IPS-18a (cell line): ENCODE measurements around the gene PRADC1.
A peak's percentile ranks its signal among the peaks of the same experiment; 100 is the strongest.
"Not testable (repeated sequence)": the region's sequence is repeated elsewhere in the genome, so short reads cannot be mapped to it uniquely, and the experiment has no call there.

ENCODE experiments used
- H3K27ac ChIP-seq: one replicate; pipeline ENCODE4 v1.5.1; 2013; ENCODE audit warnings: low read length
- H3K27me3 ChIP-seq: one replicate; pipeline ENCODE4 v1.6.1; 2013; ENCODE audit warnings: mild to moderate bottlenecking, low read length; ENCODE audit not compliant: control insufficient read depth, insufficient read depth
- H3K36me3 ChIP-seq: one replicate; pipeline ENCODE4 v1.6.1; 2013; ENCODE audit warnings: low read depth, low read length; ENCODE audit not compliant: control insufficient read depth
- H3K4me1 ChIP-seq: one replicate; pipeline ENCODE4 v1.6.1; 2013; ENCODE audit warnings: low read depth, low read length; ENCODE audit not compliant: control insufficient read depth
- H3K4me3 ChIP-seq: one replicate; pipeline ENCODE4 v1.5.1; 2013; ENCODE audit warnings: low read length
- H3K9ac ChIP-seq: one replicate; pipeline ENCODE4 v1.6.1; 2013; ENCODE audit warnings: mild to moderate bottlenecking, low read length, moderate library complexity
- H3K9me3 ChIP-seq: one replicate; pipeline ENCODE4 v1.6.1; 2013; ENCODE audit warnings: low read depth, low read length; ENCODE audit not compliant: control insufficient read depth

PRADC1 gene

GRCh38 chr2:73210696-73211095 lies 22.3 kb downstream of the PRADC1 start:
- H3K9me3 ChIP-seq, result no peaks in the 10 kb centered on the region
- H3K27ac ChIP-seq, result no peak overlapping the region
- H3K4me3 ChIP-seq, result no peak overlapping the region
- H3K4me1 ChIP-seq, result peaks cover 8% of the 10 kb centered on the region
- no peaks in the 10 kb centered on the region for H3K36me3 ChIP-seq
- peaks cover 18% of the 10 kb centered on the region for H3K27me3 ChIP-seq
- H3K9ac ChIP-seq, result no peak overlapping the region

GRCh38 chr2:73210019-73210418 lies 23.0 kb downstream of the PRADC1 start:
- Histone ChIP-seq H3K9ac (no peak overlapping the region), H3K4me3 (no peak overlapping the region), H3K36me3 (no peaks in the 10 kb centered on the region), H3K9me3 (no peaks in the 10 kb centered on the region), H3K27me3 (peaks cover 25% of the 10 kb centered on the region), H3K27ac (no peak overlapping the region), H3K4me1 (peaks cover 4% of the 10 kb centered on the region)

- Histone ChIP-seq H3K27me3 (peaks cover 41% of the 10 kb centered on the region), H3K4me1 (no peaks in the 10 kb centered on the region), H3K36me3 (no peaks in the 10 kb centered on the region), H3K27ac (no peak overlapping the region), H3K9me3 (no peaks in the 10 kb centered on the region), H3K9ac (no peak overlapping the region), H3K4me3 (no peak overlapping the region)
Measured at GRCh38 chr2:73208258-73208657, 24.8 kb downstream of the PRADC1 start.

- Histone ChIP-seq H3K27ac (no peak overlapping the region), H3K27me3 (peaks cover 55% of the 10 kb centered on the region), H3K4me1 (no peaks in the 10 kb centered on the region), H3K9ac (no peak overlapping the region), H3K36me3 (no peaks in the 10 kb centered on the region), H3K4me3 (no peak overlapping the region), H3K9me3 (no peaks in the 10 kb centered on the region)
Measured at GRCh38 chr2:73205611-73206010, 27.4 kb downstream of the PRADC1 start.

GRCh38 chr2:73203055-73203681 lies 29.9 kb downstream of the PRADC1 start:
- Histone ChIP-seq H3K9me3 (no peaks in the 10 kb centered on the region), H3K4me3 (peak overlapping the region; percentile 39), H3K27ac (no peak overlapping the region), H3K27me3 (peaks cover 60% of the 10 kb centered on the region), H3K36me3 (no peaks in the 10 kb centered on the region), H3K9ac (no peak overlapping the region), H3K4me1 (no peaks in the 10 kb centered on the region)

GRCh38 chr2:73202156-73203054 lies 30.6 kb downstream of the PRADC1 start, which contains the start of gene NOTO:
Gene NOTO (plus strand): TSS chr2:73202574. CDS start chr2:73202667, 93 bp downstream.
- Histone ChIP-seq H3K4me1 (no peaks in the 10 kb centered on the region), H3K9me3 (no peaks in the 10 kb centered on the region), H3K4me3 (peak within 1 kb of the TSS; percentile 39), H3K36me3 (no peaks in the 10 kb centered on the region), H3K9ac (no peak within 1 kb of the TSS), H3K27ac (no peak within 1 kb of the TSS), H3K27me3 (peaks cover 64% of the 10 kb centered on the region)

GRCh38 chr2:73200281-73200680 lies 32.8 kb downstream of the PRADC1 start:
- not testable (repeated sequence) for H3K4me3 ChIP-seq, H3K27ac ChIP-seq, H3K36me3 ChIP-seq, H3K9me3 ChIP-seq, H3K9ac ChIP-seq, H3K4me1 ChIP-seq
- H3K27me3 ChIP-seq, result peaks cover 51% of the 10 kb centered on the region

GRCh38 chr2:73197579-73197978 lies 35.5 kb downstream of the PRADC1 start:
- no peak overlapping the region for H3K27ac ChIP-seq

GRCh38 chr2:73187549-73187948 lies 45.5 kb downstream of the PRADC1 start:
- Histone ChIP-seq H3K36me3 (no peaks in the 10 kb centered on the region), H3K4me3 (no peak overlapping the region), H3K9ac (no peak overlapping the region), H3K4me1 (peaks cover 6% of the 10 kb centered on the region), H3K9me3 (no peaks in the 10 kb centered on the region), H3K27ac (no peak overlapping the region), H3K27me3 (peaks cover 5% of the 10 kb centered on the region)

More at GRCh38 chr2:73197579-73197978, 35.5 kb downstream of the PRADC1 start:
- H3K9me3 ChIP-seq, result no peaks in the 10 kb centered on the region
- H3K4me3 ChIP-seq, result no peak overlapping the region
- no peaks in the 10 kb centered on the region for H3K4me1 ChIP-seq
- peaks cover 24% of the 10 kb centered on the region for H3K27me3 ChIP-seq
- no peaks in the 10 kb centered on the region for H3K36me3 ChIP-seq
- no peak overlapping the region for H3K9ac ChIP-seq

GRCh38 chr2:73185965-73186364 lies 47.1 kb downstream of the PRADC1 start:
- no peaks in the 10 kb centered on the region for H3K9me3 ChIP-seq
- no peaks in the 10 kb centered on the region for H3K4me1 ChIP-seq
- H3K27me3 ChIP-seq, result peaks cover 5% of the 10 kb centered on the region
- H3K4me3 ChIP-seq, result no peak overlapping the region
- no peaks in the 10 kb centered on the region for H3K36me3 ChIP-seq
- no peak overlapping the region for H3K27ac ChIP-seq
- no peak overlapping the region for H3K9ac ChIP-seq
